ENCODE measurements around the gene FAM47E. TPM values are rescaled to one million over a fixed set of nuclear protein-coding genes. Genes with fewer than 3 reads are reported as not detected.

Gene FAM47E
- total and polyA plus RNA-seq, 2 of the 8 experiments (the other 6 are each of a cell fraction or from before 2014, with no cell fraction given): 1.3 to 1.4 TPM

DNA sequence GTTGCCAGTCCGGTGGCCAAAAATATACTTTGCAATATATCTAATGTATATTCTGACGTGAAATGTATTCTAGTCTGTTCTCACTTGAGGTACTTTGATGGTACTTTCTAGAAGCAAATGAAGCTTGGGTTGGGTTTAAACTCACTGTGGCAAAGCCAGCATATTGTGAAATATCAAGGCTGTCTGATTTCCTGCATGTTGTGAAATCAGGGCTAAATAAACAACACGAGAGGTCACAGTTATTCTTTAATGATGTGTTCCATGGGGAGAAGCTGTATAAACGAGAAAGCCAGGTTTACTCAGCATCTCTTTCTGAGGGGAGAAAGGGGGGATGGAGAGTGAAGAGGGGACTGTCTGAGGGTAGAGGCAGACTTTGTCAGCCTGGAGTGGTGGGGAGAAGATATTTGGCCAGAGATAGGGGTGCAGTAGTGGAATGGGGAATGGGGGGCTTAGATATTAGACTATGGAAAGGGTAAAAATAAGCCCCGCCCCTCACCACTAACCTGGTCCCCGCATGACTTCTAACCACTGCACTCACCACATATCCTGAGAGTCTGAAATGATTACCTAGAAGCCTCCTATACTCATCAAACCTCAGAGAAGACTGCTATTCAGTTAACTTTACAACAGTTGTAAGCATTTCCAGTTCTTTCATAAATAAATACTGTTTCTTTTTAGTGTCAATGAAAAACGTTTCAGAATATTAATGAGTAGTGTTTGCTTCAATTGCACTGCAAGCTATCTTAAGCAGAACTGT lies 32.0 kb upstream of the FAM47E start (continued):
- TF ChIP-seq GTF2F1 (IDR thresholded peaks at IDR 0.05; ENCODE audit: borderline replicate concordance, low read depth, low read length) (no peak), PHF8 (conservative IDR thresholded peaks at IDR 0.05; ENCODE audit: low read depth, low read length) (no peak), ASH2L (IDR thresholded peaks at IDR 0.05; ENCODE audit: low read length) (no peak), TCF12 (IDR thresholded peaks at IDR 0.05; ENCODE audit: low read depth, low read length) (no peak), EZH2 (IDR thresholded peaks at IDR 0.05; ENCODE audit: low read depth, low read length, severe bottlenecking) (no peak), CEBPB (IDR thresholded peaks at IDR 0.05; ENCODE audit: low read depth, low read length) (no peak), RAD21 (IDR thresholded peaks at IDR 0.05 in 1 of 2, conservative IDR thresholded peaks at IDR 0.05 in 1 of 2; ENCODE audit: low read depth in 2 of 2, low read length in 2 of 2) (no peak), POLR2AphosphoS5 (IDR thresholded peaks at IDR 0.05; ENCODE audit: low read depth, low read length) (no peak)
- TF ChIP-seq, protein P1, sequence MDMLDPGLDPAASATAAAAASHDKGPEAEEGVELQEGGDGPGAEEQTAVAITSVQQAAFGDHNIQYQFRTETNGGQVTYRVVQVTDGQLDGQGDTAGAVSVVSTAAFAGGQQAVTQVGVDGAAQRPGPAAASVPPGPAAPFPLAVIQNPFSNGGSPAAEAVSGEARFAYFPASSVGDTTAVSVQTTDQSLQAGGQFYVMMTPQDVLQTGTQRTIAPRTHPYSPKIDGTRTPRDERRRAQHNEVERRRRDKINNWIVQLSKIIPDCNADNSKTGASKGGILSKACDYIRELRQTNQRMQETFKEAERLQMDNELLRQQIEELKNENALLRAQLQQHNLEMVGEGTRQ (IDR thresholded peaks at IDR 0.05; ENCODE audit: low read length): no peak

All from H1 (cell line).